Urothelium cell line (cell line): ENCODE data around the gene SLC22A1.
"Not testable (repeated sequence)": the region's sequence is repeated elsewhere in the genome, so short reads cannot be mapped to it uniquely, and the experiment has no call there.

Experiments used
- DNase-seq: peaks from one replicate; pipeline ENCODE4 v3.0.0; 2011; ENCODE audit warnings: low spot score, mixed read lengths
- FAIRE-seq: peaks from 2 replicates; lab custom pipeline; 2011; peaks lifted over from hg19 to GRCh38; lab: Jason Lieb, UNC

Gene SLC22A1

DNA sequence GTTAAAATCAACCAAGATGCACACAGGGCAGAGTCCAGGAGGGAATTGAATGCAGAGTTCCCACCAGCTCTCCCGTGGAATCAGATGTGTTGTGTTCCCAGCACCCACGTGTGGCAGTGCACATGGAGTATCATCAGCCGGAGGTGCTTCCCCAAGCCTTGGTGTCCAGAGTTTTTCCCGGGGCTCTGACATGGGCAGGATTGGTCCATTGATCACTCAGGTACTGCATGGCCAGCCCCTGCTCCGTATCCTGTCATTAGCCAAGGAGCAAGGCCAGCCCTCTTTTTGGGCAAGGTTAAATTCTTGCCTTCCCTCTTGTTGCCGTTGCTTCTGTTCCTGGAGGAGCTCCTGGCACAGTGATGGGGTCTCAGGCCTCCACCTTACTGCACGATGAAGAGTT lies 28.6 kb upstream of the SLC22A1 start:
- DNase-seq (no peak), FAIRE-seq (no peak)

DNA sequence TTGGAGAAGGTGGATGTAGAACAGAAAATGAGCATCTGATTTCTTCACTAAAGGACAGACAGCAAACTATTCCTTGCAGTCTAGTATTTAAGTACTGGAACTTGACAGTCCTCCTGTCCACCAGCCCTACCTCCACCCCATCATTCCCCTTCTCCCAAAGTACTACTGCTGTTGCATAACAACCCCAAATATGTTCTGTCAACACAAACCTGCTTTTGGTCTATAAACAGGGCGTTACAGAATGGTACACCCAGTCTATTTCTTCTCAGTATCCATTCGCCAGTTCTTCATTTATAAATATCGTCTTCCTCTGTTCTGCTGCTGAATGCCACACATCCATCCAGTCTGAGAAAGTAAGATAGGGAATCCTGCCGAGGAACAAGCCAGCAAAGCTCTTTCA lies 27.7 kb upstream of the SLC22A1 start:
- no peak for FAIRE-seq

DNA sequence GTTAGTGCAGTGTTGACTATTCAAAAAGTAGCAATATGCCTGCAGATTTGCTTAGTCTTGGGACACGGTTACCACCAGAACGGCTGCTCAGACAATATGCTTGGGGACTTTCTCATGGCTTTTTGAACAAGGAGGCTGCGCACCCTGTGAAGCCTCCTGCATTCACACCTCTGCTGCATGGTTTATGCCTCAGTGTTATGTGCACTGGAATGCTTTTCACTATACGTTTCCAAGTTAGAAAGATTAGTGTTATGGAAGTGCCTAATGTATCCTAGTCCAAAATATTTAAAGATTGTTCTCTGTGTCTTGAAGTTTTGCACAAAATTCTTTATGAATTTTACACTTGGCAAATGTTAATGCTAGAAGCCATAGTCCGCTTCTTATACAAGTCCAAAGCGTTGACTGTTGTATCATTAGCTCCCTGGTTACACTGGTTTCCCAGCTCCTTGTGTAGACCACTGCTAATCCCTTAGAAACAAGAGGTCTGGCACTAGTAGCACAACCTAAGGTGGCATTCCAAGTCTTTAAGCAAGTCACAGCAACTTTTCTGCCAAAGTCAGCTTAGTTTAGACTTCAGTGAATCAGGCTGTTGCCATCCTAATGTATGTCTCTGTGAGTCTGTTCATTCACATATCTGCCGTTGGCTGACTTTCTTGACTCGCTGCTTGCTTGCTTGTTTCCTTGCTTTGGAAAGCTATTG lies 26.3 kb upstream of the SLC22A1 start:
- DNase-seq (no peak), FAIRE-seq (no peak)

More for the DNA sequence above, 27.7 kb upstream of the SLC22A1 start:
- DNase-seq = no peak

- DNase-seq (no peak), FAIRE-seq (no peak)
These were observed 20.1 kb upstream of the SLC22A1 start for GRCh38 chr6:160101277-160102205.

DNA sequence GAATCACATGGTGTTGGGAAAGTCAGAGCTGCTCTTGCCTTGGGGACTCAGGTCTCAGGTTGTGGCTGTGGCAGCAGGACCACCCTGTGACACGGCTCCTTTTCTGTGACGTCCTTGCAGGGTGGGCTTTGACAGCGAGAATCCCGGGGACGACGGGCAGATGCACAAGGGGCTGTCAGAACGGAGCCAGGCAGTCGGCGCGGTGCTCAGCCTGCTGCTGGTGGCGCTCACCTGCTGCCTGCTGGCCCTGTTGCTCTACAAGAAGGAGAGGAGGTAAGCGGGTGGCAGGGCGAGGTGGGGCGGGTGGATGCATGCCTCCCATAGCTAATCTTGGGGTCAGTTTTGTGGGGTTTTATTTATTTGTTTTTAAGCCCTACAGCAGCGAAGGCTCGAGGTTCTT lies 19.2 kb upstream of the SLC22A1 start:
- FAIRE-seq (no peak), DNase-seq (no peak)

- peak; percentile 47 for DNase-seq
- no peak for FAIRE-seq
These were observed 18.4 kb upstream of the SLC22A1 start for GRCh38 chr6:160102956-160103824.

DNA sequence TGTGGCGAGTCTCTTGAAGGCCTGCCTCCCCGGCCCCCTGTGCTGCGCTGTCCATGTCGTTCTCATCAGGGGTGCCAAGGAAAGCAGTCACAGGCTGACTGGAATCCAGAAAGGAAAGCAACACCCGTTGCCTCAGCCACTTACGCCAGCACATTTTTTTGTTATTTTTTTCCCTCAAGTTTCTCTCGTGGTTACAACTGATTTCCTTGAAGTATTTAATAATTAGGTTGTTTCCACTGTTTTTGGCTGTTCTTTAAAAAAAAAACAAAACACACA lies 17.9 kb upstream of the SLC22A1 start:
- no peak for DNase-seq
- FAIRE-seq = no peak

- no peak for FAIRE-seq
- DNase-seq = no peak
These were observed 16.6 kb upstream of the SLC22A1 start for GRCh38 chr6:160104821-160105517.

GRCh38 chr6:160106010-160106409 lies 15.6 kb upstream of the SLC22A1 start:
- no peak for FAIRE-seq
- DNase-seq = no peak

DNA sequence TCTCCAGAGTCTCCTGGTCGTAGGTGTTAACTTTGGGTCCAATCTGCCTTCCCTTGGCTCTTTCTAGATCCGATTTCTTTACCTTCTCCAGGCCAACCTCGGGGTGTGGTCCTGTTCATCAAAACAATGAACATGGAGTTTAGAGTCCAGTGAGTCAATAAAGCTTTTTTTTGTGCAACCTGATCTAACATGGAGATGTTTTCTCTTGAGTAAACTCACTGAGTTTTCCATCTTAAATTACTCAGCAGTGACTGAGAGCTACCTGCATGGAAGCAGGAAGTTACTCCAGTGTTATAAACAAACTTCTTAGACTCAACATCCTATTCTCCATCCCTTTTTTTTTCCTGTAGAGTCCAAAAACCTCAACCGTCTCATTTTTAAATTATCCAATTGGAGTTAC lies 14.9 kb upstream of the SLC22A1 start:
- FAIRE-seq = no peak
- no peak for DNase-seq

DNA sequence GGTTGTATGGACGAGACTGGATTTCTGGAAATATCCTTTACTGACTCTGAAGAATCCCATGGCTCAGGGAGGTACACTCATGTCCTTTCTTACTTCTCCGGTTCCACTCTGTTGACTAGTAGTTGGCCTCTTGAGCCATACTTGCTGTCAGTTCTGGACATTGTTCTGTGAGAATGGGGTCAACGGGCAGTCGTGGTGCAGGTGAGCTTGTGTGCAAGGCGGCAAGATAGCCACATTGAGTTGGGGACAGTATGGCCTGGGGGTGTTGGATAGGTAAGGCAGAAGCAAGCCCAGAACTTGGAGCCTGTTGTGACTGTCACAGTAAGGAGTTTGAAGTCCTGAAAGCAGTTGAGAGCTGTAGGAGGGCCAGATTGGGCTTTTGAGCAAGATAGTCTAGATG lies 13.5 kb upstream of the SLC22A1 start:
- FAIRE-seq (no peak), DNase-seq (no peak)

GRCh38 chr6:160110586-160111123 lies 11.0 kb upstream of the SLC22A1 start:
- FAIRE-seq (no peak), DNase-seq (no peak)

DNA sequence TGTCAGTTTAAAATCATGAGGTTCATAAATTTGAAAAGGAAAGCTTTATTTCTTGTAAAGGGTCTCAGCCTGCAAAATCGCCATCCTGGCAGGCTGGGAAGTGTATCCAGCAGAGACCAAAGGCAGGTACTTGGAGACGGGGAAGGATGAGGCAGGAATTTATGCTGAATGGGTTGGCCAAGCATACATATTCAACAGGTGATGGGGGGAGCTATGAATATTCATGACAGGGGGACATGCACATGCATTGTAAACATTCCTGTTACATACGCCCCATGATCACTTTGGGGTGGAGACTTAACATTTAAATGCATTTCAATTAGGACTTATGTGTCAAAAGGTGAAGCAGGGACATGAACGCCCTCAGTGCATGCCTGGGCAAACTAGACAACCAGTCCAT lies 9.8 kb upstream of the SLC22A1 start:
- FAIRE-seq = no peak
- no peak for DNase-seq

- DNase-seq = no peak
- no peak for FAIRE-seq
These were observed 8.9 kb upstream of the SLC22A1 start for GRCh38 chr6:160112628-160113299.

- FAIRE-seq, DNase-seq: not testable (repeated sequence)
These were observed 7.1 kb upstream of the SLC22A1 start for GRCh38 chr6:160114536-160114935.

DNA sequence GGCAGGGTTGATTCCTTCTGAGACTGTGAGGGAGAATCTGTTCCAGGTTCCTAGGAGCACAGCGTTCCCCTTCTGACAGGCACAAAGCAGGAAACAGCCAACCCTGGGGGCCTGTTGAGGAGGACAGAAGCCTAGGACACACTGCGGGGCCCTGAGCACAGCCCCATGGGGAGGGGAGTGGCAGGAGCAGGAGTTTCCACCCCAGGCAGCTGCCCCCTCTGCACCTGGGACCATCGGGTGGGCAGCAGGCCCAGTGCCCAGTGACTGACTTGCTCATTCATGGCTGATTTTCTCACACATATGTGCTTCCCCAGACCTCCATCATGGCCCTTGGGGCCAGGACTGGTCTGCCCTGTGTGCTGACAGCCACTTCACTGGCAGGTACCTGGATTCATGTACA lies 6.2 kb upstream of the SLC22A1 start:
- FAIRE-seq (no peak), DNase-seq (no peak)

- DNase-seq = no peak
- FAIRE-seq = no peak
These were observed 5.2 kb upstream of the SLC22A1 start for GRCh38 chr6:160116411-160116810.

- DNase-seq (no peak), FAIRE-seq (no peak)
These were observed 4.5 kb upstream of the SLC22A1 start for GRCh38 chr6:160117137-160117536.

GRCh38 chr6:160118620-160119229 lies 2.9 kb upstream of the SLC22A1 start:
- FAIRE-seq (no peak), DNase-seq (no peak)

DNA sequence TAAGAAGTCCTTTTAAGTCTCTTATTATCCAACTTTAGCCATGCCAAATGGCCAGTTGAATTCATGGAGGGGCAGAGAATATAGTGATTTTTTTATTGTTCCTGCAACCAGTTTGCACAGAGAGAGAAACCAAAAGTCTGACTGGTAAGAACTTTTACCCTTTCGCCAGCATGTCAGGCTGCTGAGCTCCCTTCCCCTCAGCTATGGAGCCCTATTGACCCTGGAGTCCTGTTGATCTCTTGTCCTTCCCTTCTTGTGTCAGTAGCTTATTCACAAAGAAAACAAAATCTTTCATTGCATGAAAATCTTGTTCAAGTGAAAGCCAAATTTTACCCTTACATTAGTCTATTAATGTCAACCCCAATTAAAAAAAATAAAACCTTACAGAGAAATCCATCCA lies 1.5 kb upstream of the SLC22A1 start:
- FAIRE-seq (no peak), DNase-seq (no peak)
